Hepatocyte (in vitro differentiated cells): Measurements from ENCODE around the gene SYNJ1. TPM values are rescaled to one million over a fixed set of nuclear protein-coding genes. Genes with fewer than 3 reads are reported as not detected.
A peak's percentile ranks its signal among the peaks of the same experiment; 100 is the strongest.

Source experiments
- DNase-seq: peaks from one replicate; pipeline ENCODE4 v3.0.0-alpha.2; 2016; ENCODE audit warnings: low spot score
- H2AFZ ChIP-seq: fragments of 200-600 bp; sonication (generic); 2 replicates; pipeline ENCODE4 v1.6.0; 2016; ENCODE audit warnings: antibody characterized with exemption, mild to moderate bottlenecking
- H3K27ac ChIP-seq: fragments of 200-600 bp; sonication (generic); 2 replicates; pipeline ENCODE4 v1.5.1; 2016; ENCODE audit warnings: mild to moderate bottlenecking
- H3K27me3 ChIP-seq: fragments of 200-600 bp; sonication (generic); 2 replicates; pipeline ENCODE4 v1.6.1; 2016
- H3K36me3 ChIP-seq: fragments of 200-600 bp; sonication (generic); replicated peaks from 2 replicates; pipeline ENCODE4 v1.5.1; 2016; ENCODE audit warnings: low read depth; ENCODE audit not compliant: insufficient read depth
- H3K4me1 ChIP-seq: fragments of 200-600 bp; sonication (generic); 2 replicates; pipeline ENCODE4 v1.5.1; 2016; ENCODE audit warnings: mild to moderate bottlenecking, moderate library complexity; ENCODE audit not compliant: insufficient read depth
- H3K4me2 ChIP-seq: fragments of 200-600 bp; sonication (generic); 2 replicates; pipeline ENCODE4 v1.6.0; 2016
- H3K4me3 ChIP-seq: fragments of 200-600 bp; sonication (generic); 2 replicates; pipeline ENCODE4 v1.5.1; 2016; ENCODE audit warnings: mild to moderate bottlenecking
- H3K79me2 ChIP-seq: fragments of 200-600 bp; sonication (generic); 2 replicates; pipeline ENCODE4 v1.6.0; 2017; ENCODE audit warnings: mild to moderate bottlenecking
- H3K9me2 ChIP-seq: fragments of 200-600 bp; sonication (generic); replicated peaks from 2 replicates; pipeline ENCODE4 v1.6.0; 2017; ENCODE audit warnings: mild to moderate bottlenecking; ENCODE audit not compliant: insufficient read depth
- H3K9me3 ChIP-seq: fragments of 200-600 bp; sonication (generic); 2 replicates; pipeline ENCODE4 v1.5.1; 2016; ENCODE audit warnings: low read depth, mild to moderate bottlenecking
- H4K20me1 ChIP-seq: fragments of 200-600 bp; sonication (generic); 2 replicates; pipeline ENCODE4 v1.6.0; 2016; ENCODE audit warnings: mild to moderate bottlenecking; ENCODE audit not compliant: insufficient read depth, poor library complexity, severe bottlenecking
- CTCF ChIP-seq: fragments of 200-600 bp; sonication (generic); IDR thresholded peaks from 2 replicates; pipeline ENCODE4 v1.5.1; 2016; ENCODE audit warnings: antibody characterized with exemption, mild to moderate bottlenecking; ENCODE audit not compliant: poor library complexity
- EZH2 ChIP-seq: fragments of 200-600 bp; sonication (generic); IDR thresholded peaks from 2 replicates; pipeline ENCODE4 v1.6.1; 2016; ENCODE audit warnings: antibody characterized with exemption, mild to moderate bottlenecking, borderline replicate concordance
- EZH2phosphoT487 ChIP-seq: fragments of 200-600 bp; sonication (generic); IDR thresholded peaks from one replicate; pipeline ENCODE4 v1.6.1; 2018; ENCODE audit warnings: antibody characterized with exemption, mild to moderate bottlenecking, low read depth, moderate library complexity; ENCODE audit not compliant: unreplicated experiment, severe bottlenecking
- WGBS: methylation state at CpG from one replicate; pipeline ENCODE4 v1.1.6; 2016; ENCODE audit warnings: low lambda C conversion rate; ENCODE audit errors: missing lambda C conversion rate; 5-methylcytosine and 5-hydroxymethylcytosine counted together
- polyA plus RNA-seq: library from polyadenylated mRNA; unstranded; fragments of >200 nt; fragmentation: Nextera tagmentation; extraction: Ambion mirVana; gene quantifications from 2 replicates; pipeline ENCODE4 v1.2.1, GENCODE V29; 2016
- total RNA-seq: library from RNA; depleted of rRNA; stranded (reverse); fragments of >200 nt; gene quantifications from 2 replicates; pipeline ENCODE4 v1.2.3, GENCODE V29; 2014

Gene SYNJ1
- total and polyA plus RNA-seq, 2 experiments from 2014 or later = 3.9 to 8.9 TPM

GRCh38 chr21:32728848-32729247, 1.0 kb upstream of the SYNJ1 start:
- Histone ChIP-seq H3K9me3 (no peaks in the 10 kb centered on the region), H3K4me2 (peak overlapping the region; percentile 89), H3K27ac (peak overlapping the region; percentile 86), H3K4me1 (peaks cover 12% of the 10 kb centered on the region), H2AFZ (peak overlapping the region; percentile 79), H3K4me3 (peak overlapping the region; percentile 79), H3K36me3 (no peaks in the 10 kb centered on the region), H4K20me1 (no peaks in the 10 kb centered on the region), H3K27me3 (no peaks in the 10 kb centered on the region), H3K9me2 (no peaks in the 10 kb centered on the region), H3K79me2 (peaks cover 19% of the 10 kb centered on the region)
- DNase-seq = no peak
- TF ChIP-seq EZH2phosphoT487 = no peak
- TF ChIP-seq CTCF = no peak
- no peak for TF ChIP-seq EZH2
- 72% methylated on average over 3 of the region's 3 CpGs for WGBS

DNA sequence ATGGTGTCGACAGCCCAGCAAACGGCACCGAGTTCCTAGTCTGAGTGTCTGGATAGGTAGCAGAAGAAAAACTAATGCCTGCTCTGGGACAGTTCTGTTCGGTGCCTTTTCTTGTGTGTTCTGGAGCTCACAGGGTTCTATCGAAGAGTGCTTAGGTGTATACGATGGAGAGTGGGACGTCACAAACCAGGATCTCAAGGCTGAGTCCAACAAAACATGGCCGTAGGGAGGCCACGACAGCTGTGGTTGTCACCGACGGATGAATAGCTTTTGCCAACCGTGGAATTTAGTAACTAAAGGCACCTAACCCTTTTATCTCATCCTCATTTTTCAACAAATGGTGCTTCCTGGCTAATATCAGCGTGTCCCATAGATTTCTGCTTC, 635 bp upstream of the SYNJ1 start:
- peaks cover 19% of the 10 kb centered on the region for H3K79me2 ChIP-seq
- H3K36me3 ChIP-seq = no peaks in the 10 kb centered on the region
- peak overlapping the region; percentile 79 for H3K4me3 ChIP-seq
- peak overlapping the region; percentile 79 for H2AFZ ChIP-seq
- H4K20me1 ChIP-seq = no peaks in the 10 kb centered on the region
- H3K9me3 ChIP-seq = no peaks in the 10 kb centered on the region
- no peaks in the 10 kb centered on the region for H3K27me3 ChIP-seq
- DNase-seq = no peak
- H3K4me1 ChIP-seq = peaks cover 12% of the 10 kb centered on the region
- H3K9me2 ChIP-seq = no peaks in the 10 kb centered on the region
- peak overlapping the region; percentile 89 for H3K4me2 ChIP-seq
- 7% methylated on average over 13 of the region's 13 CpGs for WGBS
- peak overlapping the region; percentile 86 for H3K27ac ChIP-seq
- TF ChIP-seq CTCF (no peak), EZH2 (no peak), EZH2phosphoT487 (no peak)

DNA sequence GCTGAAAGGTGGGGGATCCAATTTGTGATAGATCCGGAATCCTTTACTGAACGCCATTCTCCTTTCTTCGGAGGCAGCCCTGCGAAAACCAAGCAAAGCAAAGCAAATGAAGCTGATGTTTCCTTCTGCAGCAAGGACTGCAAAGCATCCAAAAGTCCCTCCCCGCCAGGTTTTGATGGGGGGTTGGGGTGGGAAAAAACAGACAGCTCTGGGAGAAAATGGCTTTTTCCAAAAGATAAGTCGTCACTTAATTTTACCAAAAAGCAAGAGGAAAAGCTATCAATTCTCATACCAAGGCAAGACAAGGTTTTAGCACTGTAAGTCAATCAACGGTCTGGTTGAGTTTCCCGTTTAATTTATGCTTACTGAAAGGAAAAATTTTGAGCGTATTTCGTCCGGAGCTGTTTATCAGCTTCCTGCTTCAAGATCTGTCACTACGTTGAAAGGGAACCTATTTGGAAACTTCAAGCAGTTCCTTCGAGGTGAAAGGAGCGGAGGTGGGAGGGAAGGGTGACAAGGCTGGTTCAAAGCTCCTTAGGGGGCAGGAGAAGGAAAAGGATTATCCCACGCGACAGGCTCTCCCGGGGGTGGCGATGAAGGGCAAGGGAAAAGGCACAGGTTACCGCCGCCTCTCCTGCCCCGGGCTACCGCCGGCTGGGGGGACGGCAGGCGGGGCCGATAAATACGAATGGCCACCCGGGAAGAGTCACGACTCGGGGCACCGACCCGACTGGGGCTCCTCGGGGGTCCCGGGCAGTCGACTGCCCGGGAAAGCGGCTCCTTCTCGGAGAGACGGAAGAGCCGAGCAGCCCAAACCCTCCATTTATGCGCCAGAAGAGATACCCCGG, 750 bp downstream of the SYNJ1 start:
- 1% methylated on average over 24 of the region's 42 CpGs for WGBS
- Histone ChIP-seq H3K79me2 (peaks cover 24% of the 10 kb centered on the region), H3K36me3 (no peaks in the 10 kb centered on the region), H3K9me2 (no peaks in the 10 kb centered on the region), H3K4me3 (peak overlapping the region; percentile 71), H3K27ac (peak overlapping the region; percentile 81), H3K27me3 (no peaks in the 10 kb centered on the region), H3K4me1 (peaks cover 7% of the 10 kb centered on the region), H3K4me2 (peak overlapping the region; percentile 82), H2AFZ (peak overlapping the region; percentile 98), H3K9me3 (no peaks in the 10 kb centered on the region), H4K20me1 (no peaks in the 10 kb centered on the region)
- TF ChIP-seq CTCF (no peak), EZH2 (peak; percentile 54)
- peak; percentile 46 for DNase-seq
